WI38 (cell line): ENCODE results near the gene ELL.

ENCODE experiments used
- H3K4me3 ChIP-seq: 2 replicates; pipeline ENCODE4 v1.5.1; 2011; ENCODE audit warnings: low read depth, mild to moderate bottlenecking, control low read depth, low read length
- TF ChIP-seq, protein P1 (sequence below): IDR thresholded peaks from 2 replicates; pipeline ENCODE4 v1.5.1; 2012; ENCODE audit warnings: low read depth, mild to moderate bottlenecking, control low read depth, low read length

The ELL gene

GRCh38 chr19:18446145-18446810, 75.6 kb downstream of the ELL start:
- TF ChIP-seq, protein P1, sequence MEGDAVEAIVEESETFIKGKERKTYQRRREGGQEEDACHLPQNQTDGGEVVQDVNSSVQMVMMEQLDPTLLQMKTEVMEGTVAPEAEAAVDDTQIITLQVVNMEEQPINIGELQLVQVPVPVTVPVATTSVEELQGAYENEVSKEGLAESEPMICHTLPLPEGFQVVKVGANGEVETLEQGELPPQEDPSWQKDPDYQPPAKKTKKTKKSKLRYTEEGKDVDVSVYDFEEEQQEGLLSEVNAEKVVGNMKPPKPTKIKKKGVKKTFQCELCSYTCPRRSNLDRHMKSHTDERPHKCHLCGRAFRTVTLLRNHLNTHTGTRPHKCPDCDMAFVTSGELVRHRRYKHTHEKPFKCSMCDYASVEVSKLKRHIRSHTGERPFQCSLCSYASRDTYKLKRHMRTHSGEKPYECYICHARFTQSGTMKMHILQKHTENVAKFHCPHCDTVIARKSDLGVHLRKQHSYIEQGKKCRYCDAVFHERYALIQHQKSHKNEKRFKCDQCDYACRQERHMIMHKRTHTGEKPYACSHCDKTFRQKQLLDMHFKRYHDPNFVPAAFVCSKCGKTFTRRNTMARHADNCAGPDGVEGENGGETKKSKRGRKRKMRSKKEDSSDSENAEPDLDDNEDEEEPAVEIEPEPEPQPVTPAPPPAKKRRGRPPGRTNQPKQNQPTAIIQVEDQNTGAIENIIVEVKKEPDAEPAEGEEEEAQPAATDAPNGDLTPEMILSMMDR = no peak
- H3K4me3 ChIP-seq = no peak overlapping the region

- TF ChIP-seq, protein P1 = no peak
- H3K4me3 ChIP-seq = no peak overlapping the region
Measured at GRCh38 chr19:18445262-18445948, 76.5 kb downstream of the ELL start.

DNA sequence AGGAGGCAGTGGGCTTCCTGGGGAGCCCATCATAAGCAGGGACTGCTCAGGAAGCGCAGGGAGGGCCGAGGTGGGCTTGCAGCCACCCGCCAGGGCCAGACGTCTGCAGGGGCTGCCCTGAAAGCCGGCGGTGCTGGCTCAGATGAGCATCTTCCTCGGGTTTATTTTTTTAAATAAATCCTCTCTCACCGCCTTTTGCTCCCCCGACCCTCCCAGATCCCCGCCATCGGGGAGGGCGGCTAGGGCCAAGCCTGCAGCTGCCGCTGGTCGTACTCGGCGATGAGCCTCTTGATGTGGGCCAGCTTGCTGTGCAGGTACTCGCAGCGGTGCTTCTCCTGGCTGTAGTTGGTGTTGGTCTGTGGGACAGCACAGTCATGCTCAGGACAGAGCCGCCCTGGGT, 77.4 kb downstream of the ELL start:
- H3K4me3 ChIP-seq = no peak overlapping the region
- TF ChIP-seq, protein P1 = no peak

- no peak overlapping the region for H3K4me3 ChIP-seq
Measured at GRCh38 chr19:18443831-18444230, 78.0 kb downstream of the ELL start.

DNA sequence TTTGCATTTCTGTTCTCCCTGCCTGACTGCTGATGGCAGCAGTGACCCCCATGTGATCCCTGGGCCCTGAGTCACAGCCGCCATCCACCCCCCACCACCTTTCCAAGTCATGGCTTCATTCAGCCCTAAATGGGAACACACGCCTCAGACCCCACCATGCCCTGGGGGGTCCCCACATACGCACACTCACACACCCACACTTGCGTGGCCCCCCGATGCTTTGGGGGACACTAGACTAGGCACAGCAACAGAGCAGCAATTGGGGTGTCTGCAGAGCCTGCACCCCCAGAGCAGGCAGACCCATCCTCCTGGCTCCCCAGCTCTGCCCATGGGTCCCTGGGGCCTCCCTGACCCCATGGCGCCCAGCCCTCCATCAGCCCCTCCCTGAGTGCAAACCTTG, 78.5 kb downstream of the ELL start:
- no peak overlapping the region for H3K4me3 ChIP-seq
- TF ChIP-seq, protein P1 = no peak

More at GRCh38 chr19:18443831-18444230, 78.0 kb downstream of the ELL start:
- TF ChIP-seq, protein P1 = no peak

- no peak overlapping the region for H3K4me3 ChIP-seq
- TF ChIP-seq, protein P1 = no peak
Measured at GRCh38 chr19:18442941-18443340, 78.9 kb downstream of the ELL start.
